WERI-Rb-1 (cell line): ENCODE data around the gene OGA.
A peak's percentile ranks its signal among the peaks of the same experiment; 100 is the strongest.

Experiments used
- DNase-seq: peaks from one replicate; pipeline ENCODE4 v3.0.0-alpha.2; 2020
- H3K27ac ChIP-seq: fragments of 250-450 bp; sonication (Bioruptor Pico); 2 replicates; pipeline ENCODE4 v1.5.1; 2020; ENCODE audit warnings: mild to moderate bottlenecking, moderate library complexity
- H3K27me3 ChIP-seq: fragments of 250-450 bp; sonication (Bioruptor Pico); 2 replicates; pipeline ENCODE4 v1.5.1; 2021; ENCODE audit warnings: mild to moderate bottlenecking, low read depth, moderate library complexity; ENCODE audit not compliant: insufficient read depth, severe bottlenecking
- H3K36me3 ChIP-seq: fragments of 250-450 bp; sonication (Bioruptor Pico); 2 replicates; pipeline ENCODE4 v1.5.1; 2020; ENCODE audit warnings: mild to moderate bottlenecking, moderate library complexity
- H3K4me3 ChIP-seq: 2 replicates; pipeline ENCODE4 v1.5.1; 2011; ENCODE audit warnings: low read depth, mild to moderate bottlenecking, control low read depth, low read length
- H3K9me3 ChIP-seq: fragments of 250-450 bp; sonication (Bioruptor Pico); 2 replicates; pipeline ENCODE4 v1.5.1; 2021; ENCODE audit warnings: mild to moderate bottlenecking, moderate library complexity; ENCODE audit not compliant: severe bottlenecking
- CTCF ChIP-seq: IDR thresholded peaks from 2 replicates; pipeline ENCODE4 v1.5.1; 2011; ENCODE audit warnings: low read depth, mild to moderate bottlenecking, control low read depth, inconsistent platforms, low read length

Gene OGA

GRCh38 chr10:101772895-101773761, 45.1 kb downstream of the OGA start:
- Histone ChIP-seq H3K36me3 (no peaks in the 10 kb centered on the region), H3K27me3 (peaks cover 6% of the 10 kb centered on the region), H3K4me3 (no peak overlapping the region), H3K27ac (no peak overlapping the region), H3K9me3 (no peaks in the 10 kb centered on the region)
- no peak for DNase-seq
- no peak for TF ChIP-seq CTCF

- no peak for TF ChIP-seq CTCF
- Histone ChIP-seq H3K9me3 (no peaks in the 10 kb centered on the region), H3K36me3 (no peaks in the 10 kb centered on the region), H3K4me3 (no peak overlapping the region), H3K27ac (no peak overlapping the region), H3K27me3 (peaks cover 6% of the 10 kb centered on the region)
- DNase-seq: peak; percentile 58
Measured at GRCh38 chr10:101772017-101772894, 46.0 kb downstream of the OGA start.

- no peak for DNase-seq
- Histone ChIP-seq H3K4me3 (no peak overlapping the region), H3K36me3 (no peaks in the 10 kb centered on the region), H3K27ac (no peak overlapping the region), H3K27me3 (peaks cover 6% of the 10 kb centered on the region), H3K9me3 (no peaks in the 10 kb centered on the region)
- no peak for TF ChIP-seq CTCF
Measured at GRCh38 chr10:101771380-101771779, 46.9 kb downstream of the OGA start.

- Histone ChIP-seq H3K27ac (no peak overlapping the region), H3K9me3 (no peaks in the 10 kb centered on the region), H3K4me3 (no peak overlapping the region), H3K36me3 (no peaks in the 10 kb centered on the region), H3K27me3 (peaks cover 6% of the 10 kb centered on the region)
- DNase-seq: no peak
- no peak for TF ChIP-seq CTCF
Measured at GRCh38 chr10:101770331-101771215, 47.7 kb downstream of the OGA start.

GRCh38 chr10:101769541-101770180, 48.6 kb downstream of the OGA start:
- no peak overlapping the region for H3K4me3 ChIP-seq
- H3K27ac ChIP-seq: no peak overlapping the region
- peak; percentile 49 for TF ChIP-seq CTCF
- H3K36me3 ChIP-seq: no peaks in the 10 kb centered on the region
- H3K9me3 ChIP-seq: no peaks in the 10 kb centered on the region
- no peaks in the 10 kb centered on the region for H3K27me3 ChIP-seq
- no peak for DNase-seq
